Measurements from ENCODE around the gene DNAJB13. TPM values are rescaled to one million over a fixed set of nuclear protein-coding genes. Genes with fewer than 3 reads are reported as not detected.

DNAJB13 gene
- total and polyA plus RNA-seq, 3 donors from 2014 or later, result 8.1 to 49.3 (median 14.3) TPM

GRCh38 chr11:73956876-73957653 lies 6.2 kb downstream of the DNAJB13 start:
- Histone ChIP-seq H3K9me3 (no peaks in the 10 kb centered on the region), H3K4me3 (no peak overlapping the region), H3K4me1 (no peaks in the 10 kb centered on the region), H3K36me3 (ENCODE audit: low read depth, missing control alignments) (no peaks in the 10 kb centered on the region), H3K27ac (no peak overlapping the region), H3K27me3 (no peaks in the 10 kb centered on the region)
- WGBS, 2 donors, result 31 to 50% methylated on average over 22 to 26 of the region's 29 CpGs
- TF ChIP-seq, protein P1, sequence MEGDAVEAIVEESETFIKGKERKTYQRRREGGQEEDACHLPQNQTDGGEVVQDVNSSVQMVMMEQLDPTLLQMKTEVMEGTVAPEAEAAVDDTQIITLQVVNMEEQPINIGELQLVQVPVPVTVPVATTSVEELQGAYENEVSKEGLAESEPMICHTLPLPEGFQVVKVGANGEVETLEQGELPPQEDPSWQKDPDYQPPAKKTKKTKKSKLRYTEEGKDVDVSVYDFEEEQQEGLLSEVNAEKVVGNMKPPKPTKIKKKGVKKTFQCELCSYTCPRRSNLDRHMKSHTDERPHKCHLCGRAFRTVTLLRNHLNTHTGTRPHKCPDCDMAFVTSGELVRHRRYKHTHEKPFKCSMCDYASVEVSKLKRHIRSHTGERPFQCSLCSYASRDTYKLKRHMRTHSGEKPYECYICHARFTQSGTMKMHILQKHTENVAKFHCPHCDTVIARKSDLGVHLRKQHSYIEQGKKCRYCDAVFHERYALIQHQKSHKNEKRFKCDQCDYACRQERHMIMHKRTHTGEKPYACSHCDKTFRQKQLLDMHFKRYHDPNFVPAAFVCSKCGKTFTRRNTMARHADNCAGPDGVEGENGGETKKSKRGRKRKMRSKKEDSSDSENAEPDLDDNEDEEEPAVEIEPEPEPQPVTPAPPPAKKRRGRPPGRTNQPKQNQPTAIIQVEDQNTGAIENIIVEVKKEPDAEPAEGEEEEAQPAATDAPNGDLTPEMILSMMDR (IDR thresholded peaks at IDR 0.05), result no peak
- no peak for TF ChIP-seq POLR2A (IDR thresholded peaks at IDR 0.05)
- DNase-seq, result no peak
- intact Hi-C loops (cut with DNase I; ENCODE audit: low total_unique reads), result no loop called here

DNA sequence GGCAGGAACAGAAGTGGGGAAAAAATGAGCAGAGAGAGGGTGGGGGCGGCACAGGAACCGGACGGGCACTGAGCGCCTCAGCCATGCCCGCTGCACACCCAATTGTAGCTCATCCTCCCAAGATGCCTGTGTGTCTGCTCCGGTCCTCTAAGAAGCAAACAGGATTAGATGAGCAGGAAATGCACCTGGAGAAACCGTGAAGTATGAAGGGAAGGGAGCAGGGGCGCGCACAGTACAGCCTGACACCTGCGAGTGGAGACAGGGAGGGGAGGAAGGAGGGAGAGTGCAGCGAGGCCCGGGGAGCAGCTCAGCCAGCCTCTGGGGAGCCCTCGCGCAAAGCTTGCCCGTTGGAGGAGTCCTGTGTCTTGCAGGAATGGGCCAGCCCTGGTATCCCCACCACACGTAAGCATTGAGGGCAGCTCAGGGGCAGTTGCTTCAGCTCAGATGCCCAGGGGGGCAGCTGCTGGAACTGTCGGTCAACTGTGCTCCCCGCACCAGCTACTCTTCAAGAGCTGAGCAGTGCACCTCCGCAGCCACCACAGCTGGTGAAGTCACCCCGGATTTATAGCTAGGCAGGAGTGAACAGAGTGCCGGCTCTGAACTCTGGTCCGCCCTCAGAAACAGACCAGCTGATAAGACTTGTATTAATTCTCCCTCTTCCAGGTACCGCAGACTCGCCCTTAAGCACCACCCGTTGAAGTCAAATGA lies 7.0 kb downstream of the DNAJB13 start:
- WGBS, 2 donors, result 35 to 56% methylated on average over 19 to 25 of the region's 25 CpGs
- DNase-seq, result no peak

GRCh38 chr11:73958521-73959141 lies 7.8 kb downstream of the DNAJB13 start:
- no peak overlapping the region for H3K4me3 ChIP-seq
- no peaks in the 10 kb centered on the region for H3K4me1 ChIP-seq
- no peaks in the 10 kb centered on the region for H3K9me3 ChIP-seq
- no peak for DNase-seq
- no peaks in the 10 kb centered on the region for H3K27me3 ChIP-seq
- no peak for TF ChIP-seq POLR2A (IDR thresholded peaks at IDR 0.05)
- TF ChIP-seq, protein P1 (IDR thresholded peaks at IDR 0.05), result no peak
- intact Hi-C loops (cut with DNase I; ENCODE audit: low total_unique reads), result no loop called here
- no peaks in the 10 kb centered on the region for H3K36me3 ChIP-seq (ENCODE audit: low read depth, missing control alignments)
- 78 to 82% methylated on average over 12 to 18 of the region's 18 CpGs for WGBS, 2 donors
- H3K27ac ChIP-seq, result no peak overlapping the region

More for the DNA sequence above, 7.0 kb downstream of the DNAJB13 start:
- Histone ChIP-seq H3K9me3 (no peaks in the 10 kb centered on the region), H3K27me3 (no peaks in the 10 kb centered on the region), H3K4me1 (no peaks in the 10 kb centered on the region), H3K27ac (no peak overlapping the region), H3K4me3 (no peak overlapping the region), H3K36me3 (ENCODE audit: low read depth, missing control alignments) (no peaks in the 10 kb centered on the region)
- intact Hi-C loops (cut with DNase I; ENCODE audit: low total_unique reads), result no loop called here
- TF ChIP-seq POLR2A (IDR thresholded peaks at IDR 0.05), result no peak
- TF ChIP-seq, protein P1 (IDR thresholded peaks at IDR 0.05), result no peak

GRCh38 chr11:73961321-73961720 lies 10.5 kb downstream of the DNAJB13 start:
- Histone ChIP-seq H3K27ac (no peak overlapping the region), H3K27me3 (no peaks in the 10 kb centered on the region), H3K4me1 (no peaks in the 10 kb centered on the region), H3K9me3 (no peaks in the 10 kb centered on the region), H3K4me3 (no peak overlapping the region), H3K36me3 (ENCODE audit: low read depth, missing control alignments) (no peaks in the 10 kb centered on the region)
- DNase-seq, result no peak
- TF ChIP-seq, protein P1 (IDR thresholded peaks at IDR 0.05), result no peak
- no peak for TF ChIP-seq POLR2A (IDR thresholded peaks at IDR 0.05)
- intact Hi-C loops (cut with DNase I; ENCODE audit: low total_unique reads), result no loop called here
- WGBS, 2 donors, result 83 to 90% methylated on average over 4 of the region's 4 CpGs
